GM18868 (cell line): ENCODE measurements around the gene PGGHG.
"Not testable (repeated sequence)": the region's sequence is repeated elsewhere in the genome, so short reads cannot be mapped to it uniquely, and the experiment has no call there.

Experiments
- ATAC-seq: cut with Tn5 transposase; IDR thresholded peaks from one replicate; pipeline ENCODE4 v1.9.1; 2021; ENCODE audit warnings: mild to moderate bottlenecking, moderate library complexity; ENCODE audit not compliant: unreplicated experiment

The PGGHG gene

DNA sequence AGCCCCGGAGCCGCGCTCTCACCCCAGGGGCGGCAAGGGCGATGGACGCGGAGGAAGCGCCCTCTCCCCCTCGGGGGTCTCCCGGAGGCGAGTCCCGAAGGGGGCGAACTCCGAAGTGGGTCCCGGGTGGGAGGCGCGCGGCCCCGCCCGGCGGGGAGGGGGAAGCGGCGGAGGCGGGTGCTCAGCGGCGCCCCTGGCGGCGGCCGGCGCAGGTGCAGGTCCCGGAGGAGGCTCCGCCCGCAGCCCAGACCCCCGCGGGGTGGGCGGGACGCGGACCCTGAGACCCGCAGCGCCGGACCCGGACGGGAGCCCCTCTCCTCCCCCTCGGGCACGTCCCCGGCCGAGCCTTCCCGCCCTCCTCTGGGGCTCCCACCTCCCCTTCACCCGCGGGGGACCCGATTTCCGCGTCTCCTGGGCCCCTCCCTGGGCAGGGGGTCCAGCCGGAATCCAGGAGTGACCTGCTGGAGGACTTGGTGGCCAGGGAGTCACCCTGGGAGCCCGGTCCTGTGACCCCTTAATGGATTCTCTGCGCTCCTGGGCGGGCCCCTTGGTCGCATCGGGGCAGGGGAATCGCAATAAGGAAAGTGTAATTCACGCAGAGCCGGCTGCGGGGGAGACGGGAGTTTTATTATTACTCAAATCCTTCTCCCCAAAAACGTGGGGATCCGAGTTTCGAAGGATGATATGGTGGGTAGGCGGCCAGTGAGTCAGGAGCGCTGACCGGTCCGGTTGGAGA lies 22.3 kb downstream of the PGGHG start:
- ATAC-seq: not testable (repeated sequence)

DNA sequence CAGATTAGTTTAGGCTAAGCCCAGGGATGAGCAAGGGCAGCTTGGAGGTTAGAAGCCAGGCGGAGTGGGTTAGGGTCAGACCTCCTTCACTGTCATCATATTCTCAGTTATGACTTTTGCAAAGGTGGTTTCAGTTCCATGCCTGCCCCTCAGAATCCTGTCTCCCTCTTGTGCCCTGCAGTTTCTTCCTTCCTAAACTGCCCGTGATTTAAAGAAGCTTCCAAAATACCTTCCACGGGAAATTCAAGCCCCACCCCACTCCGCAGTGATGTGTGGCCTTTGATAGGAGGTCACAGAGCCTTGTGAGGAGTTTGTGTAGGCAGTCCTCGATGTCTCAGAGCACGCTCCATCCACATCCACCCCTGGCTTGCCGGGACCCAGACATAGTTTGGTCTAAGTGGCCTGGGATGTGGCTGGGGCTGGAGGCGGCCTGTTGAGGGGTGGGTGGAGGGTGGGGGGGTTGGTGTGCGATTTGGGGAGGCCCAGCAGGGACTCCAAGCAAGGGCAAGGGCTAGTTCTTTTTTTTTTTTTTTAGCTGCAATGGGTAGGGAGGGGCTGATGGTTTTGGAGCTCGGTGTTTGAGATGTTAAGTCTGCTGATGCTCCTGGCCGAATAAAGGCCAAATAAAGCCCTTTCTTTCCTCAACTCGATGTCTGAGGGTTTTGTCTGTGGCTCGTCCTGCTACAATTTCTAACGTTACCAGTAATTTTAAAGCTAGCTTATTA lies 23.3 kb downstream of the PGGHG start:
- ATAC-seq: no peak

DNA sequence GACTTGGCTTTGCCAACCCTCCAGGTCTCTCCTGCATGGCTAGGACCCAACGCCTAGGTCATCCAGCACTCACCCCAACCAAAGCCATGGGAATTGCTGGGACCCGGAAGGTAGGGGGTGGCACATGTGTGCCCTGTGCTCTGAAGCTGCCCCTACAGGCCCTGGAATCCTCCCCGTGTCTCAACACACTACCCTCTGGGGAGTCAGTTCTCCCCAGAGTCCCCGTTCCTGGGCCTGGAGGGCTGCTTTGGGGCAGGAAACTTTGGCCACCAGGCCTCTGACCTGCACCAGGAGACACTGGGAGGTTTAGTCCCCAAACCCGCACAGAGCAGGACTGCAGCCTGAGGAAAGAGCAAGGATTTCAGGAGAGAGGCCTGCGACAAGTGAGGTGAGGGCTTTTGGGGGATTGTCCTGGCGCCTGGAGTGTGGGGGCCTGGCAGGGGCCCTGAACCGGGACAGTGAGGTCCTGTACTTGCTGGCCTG lies 24.4 kb downstream of the PGGHG start:
- ATAC-seq: no peak

DNA sequence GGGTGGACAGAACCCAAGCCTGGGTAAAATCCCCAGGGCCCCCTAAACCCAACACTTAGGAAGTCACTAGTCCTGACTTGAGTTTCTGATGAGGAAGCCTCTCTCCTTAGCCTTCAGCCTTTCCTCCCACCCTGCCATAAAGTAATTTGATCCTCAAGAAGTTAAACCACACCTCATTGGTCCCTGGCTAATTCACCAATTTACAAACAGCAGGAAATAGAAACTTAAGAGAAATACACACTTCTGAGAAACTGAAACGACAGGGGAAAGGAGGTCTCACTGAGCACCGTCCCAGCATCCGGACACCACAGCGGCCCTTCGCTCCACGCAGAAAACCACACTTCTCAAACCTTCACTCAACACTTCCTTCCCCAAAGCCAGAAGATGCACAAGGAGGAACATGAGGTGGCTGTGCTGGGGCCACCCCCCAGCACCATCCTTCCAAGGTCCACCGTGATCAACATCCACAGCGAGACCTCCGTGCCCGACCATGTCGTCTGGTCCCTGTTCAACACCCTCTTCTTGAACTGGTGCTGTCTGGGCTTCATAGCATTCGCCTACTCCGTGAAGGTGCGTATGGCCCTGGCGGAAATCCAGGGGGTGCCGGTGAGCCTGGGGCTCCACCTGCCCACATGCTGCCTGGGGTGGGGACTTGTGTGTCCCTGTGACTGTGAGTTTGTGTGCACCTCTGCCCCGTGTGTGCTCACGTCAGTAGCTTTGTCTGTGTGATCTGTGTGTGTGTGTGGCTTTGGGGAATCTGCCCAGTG lies 25.0 kb downstream of the PGGHG start, which contains the start of gene IFITM1:
TSS of gene IFITM1 (plus strand) at position 254 of the 767 bp plus-strand sequence. CDS start at position 385, 131 bp downstream.
- peak; percentile 39 for ATAC-seq

DNA sequence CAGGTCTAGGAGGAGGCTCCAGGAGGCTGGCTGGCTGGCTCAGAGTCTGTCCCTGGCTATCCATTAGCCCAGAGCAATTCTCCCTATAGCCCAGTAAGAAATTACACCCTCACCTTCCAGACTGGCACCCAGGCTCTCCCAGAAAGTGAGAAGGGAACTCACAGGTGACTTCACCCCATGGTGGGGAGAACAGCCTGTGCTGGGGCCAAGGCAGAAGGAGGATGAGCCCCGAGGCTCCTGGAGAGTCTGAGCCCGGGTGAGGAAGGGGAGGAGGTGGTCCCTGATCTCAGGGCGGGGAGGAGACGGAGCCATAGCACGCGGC lies 25.6 kb downstream of the PGGHG start:
- not testable (repeated sequence) for ATAC-seq

DNA sequence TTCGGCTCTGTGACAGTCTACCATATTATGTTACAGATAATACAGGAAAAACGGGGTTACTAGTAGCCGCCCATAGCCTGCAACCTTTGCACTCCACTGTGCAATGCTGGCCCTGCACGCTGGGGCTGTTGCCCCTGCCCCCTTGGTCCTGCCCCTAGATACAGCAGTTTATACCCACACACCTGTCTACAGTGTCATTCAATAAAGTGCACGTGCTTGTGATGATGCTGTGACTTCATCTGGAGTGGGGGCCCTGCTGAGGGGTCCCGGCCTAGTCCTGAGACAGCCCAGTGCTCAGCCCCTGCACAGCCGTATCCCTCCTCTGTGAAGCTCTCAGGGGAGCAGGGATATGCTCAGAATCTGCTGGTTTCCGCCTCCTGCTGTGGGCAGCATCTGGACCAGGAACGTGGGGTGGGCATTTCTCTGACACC lies 26.1 kb downstream of the PGGHG start:
- no peak for ATAC-seq

DNA sequence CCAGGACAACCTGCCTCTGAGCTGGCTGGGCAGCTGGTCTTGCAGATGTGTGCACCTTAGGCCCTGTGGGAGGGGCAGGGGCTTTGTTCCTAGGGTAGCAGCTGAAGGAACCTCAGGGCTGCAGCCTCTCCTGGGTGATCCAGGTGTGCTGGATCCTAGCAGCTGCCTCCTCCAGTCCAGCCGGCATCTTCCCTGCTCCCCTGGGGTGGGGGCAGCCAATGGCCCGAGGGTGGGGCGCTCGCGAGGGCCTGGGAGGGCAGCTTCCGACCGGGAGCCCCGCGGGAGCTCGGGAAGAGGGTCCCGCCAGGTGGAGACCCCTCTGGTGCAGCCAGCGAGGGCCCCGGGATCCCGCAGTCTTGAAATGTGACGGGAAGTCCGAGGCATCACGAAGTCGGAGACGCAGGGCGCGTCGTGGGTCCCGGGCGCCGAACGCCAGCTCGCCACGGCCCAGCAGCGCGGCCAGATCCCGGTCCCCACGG lies 26.6 kb downstream of the PGGHG start:
- no peak for ATAC-seq

DNA sequence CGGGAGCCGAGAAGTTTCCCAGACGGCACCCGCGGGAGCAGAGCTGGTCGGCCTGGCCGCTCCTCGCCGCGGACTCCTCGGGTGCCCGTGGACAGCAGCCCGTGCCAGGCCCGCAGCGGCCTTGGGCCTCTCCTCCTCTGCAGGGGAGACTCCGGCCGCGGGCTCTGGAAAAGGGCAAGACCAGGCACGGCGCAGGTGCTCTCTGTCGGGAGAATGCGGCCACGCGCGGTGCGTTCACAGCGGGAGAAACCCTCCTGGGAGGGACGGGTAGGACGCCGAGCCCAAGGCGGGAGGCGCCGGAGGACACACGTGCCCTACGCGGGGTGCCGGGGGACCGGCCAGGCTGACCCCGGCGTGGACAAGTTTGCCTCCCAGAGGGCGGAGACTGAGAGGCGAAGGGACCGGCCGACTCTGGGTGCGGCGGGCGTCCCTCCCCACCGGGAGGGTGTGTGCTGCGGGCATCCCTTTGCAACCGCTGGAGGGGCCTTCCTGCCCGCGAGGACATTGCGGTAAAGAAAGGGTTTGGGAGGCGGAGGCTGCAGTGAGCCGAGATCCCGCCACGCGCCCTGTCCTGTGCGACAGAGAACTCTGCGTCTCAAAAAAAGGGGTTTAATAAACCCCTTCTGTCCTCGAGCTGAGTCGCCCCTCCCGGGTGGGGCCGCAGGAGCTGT lies 27.2 kb downstream of the PGGHG start:
- ATAC-seq: no peak

DNA sequence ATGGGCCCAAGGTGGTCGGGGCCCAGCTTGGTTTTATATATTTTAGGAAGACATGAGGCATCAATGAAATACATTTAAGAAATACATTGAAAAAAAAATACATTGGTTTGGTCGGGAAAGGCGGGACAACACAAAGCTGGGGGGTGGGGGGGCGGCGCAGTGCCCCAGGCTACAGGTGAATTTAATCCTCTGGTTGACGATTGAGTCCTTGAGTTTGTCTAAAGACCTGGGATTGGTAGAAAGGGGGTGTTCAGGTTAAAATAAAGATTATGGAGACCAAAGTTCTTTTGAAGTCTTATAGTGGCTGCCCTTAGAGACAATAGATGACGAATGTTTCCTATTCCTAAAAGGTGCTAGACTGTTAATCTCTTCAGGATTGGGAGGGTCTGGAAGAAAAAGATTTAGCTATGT lies 28.0 kb downstream of the PGGHG start:
- ATAC-seq: no peak

DNA sequence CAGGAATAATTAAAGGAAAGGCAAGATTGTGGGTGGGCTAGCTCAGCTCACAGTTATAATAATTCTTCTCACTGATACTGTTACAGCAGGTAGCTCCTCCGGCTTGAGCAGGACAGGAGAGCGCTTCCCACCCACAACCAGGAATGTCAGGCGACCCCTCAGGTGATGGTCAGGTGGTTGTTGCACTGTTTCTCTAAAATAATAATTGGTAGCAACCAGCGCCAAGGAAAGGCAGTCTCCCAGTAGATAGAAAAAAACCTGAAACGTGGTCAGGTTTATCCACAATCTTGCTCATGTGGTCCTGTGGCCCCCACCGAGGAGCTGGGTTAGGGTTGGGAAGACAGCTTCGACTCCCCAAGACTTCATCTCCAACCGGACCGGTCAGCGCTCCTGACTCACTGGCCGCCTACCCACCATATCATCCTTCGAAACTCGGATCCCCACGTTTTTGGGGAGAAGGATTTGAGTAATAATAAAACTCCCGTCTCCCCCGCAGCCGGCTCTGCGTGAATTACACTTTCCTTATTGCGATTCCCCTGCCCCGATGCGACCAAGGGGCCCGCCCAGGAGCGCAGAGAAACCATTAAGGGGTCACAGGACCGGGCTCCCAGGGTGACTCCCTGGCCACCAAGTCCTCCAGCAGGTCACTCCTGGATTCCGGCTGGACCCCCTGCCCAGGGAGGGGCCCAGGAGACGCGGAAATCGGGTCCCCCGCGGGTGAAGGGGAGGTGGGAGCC lies 28.9 kb downstream of the PGGHG start:
- not testable (repeated sequence) for ATAC-seq

DNA sequence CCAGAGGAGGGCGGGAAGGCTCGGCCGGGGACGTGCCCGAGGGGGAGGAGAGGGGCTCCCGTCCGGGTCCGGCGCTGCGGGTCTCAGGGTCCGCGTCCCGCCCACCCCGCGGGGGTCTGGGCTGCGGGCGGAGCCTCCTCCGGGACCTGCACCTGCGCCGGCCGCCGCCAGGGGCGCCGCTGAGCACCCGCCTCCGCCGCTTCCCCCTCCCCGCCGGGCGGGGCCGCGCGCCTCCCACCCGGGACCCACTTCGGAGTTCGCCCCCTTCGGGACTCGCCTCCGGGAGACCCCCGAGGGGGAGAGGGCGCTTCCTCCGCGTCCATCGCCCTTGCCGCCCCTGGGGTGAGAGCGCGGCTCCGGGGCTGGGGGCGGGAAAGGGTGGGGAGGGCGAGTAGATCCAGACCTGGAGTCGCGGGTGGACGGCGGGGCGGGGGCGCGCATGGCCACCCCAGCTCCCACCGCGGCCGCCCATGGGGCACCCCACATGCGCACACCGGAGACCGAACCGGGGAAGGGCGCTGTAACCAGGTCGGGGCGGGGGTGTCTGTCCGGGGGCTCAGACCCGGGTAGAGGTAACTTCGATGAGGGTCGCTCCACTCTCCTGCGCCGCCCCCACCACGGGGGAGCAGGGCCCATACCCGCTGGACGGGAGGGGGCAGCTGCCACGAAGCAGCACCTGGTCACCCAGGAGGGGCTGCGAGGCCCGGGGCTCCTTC lies 29.6 kb downstream of the PGGHG start:
- not testable (repeated sequence) for ATAC-seq

DNA sequence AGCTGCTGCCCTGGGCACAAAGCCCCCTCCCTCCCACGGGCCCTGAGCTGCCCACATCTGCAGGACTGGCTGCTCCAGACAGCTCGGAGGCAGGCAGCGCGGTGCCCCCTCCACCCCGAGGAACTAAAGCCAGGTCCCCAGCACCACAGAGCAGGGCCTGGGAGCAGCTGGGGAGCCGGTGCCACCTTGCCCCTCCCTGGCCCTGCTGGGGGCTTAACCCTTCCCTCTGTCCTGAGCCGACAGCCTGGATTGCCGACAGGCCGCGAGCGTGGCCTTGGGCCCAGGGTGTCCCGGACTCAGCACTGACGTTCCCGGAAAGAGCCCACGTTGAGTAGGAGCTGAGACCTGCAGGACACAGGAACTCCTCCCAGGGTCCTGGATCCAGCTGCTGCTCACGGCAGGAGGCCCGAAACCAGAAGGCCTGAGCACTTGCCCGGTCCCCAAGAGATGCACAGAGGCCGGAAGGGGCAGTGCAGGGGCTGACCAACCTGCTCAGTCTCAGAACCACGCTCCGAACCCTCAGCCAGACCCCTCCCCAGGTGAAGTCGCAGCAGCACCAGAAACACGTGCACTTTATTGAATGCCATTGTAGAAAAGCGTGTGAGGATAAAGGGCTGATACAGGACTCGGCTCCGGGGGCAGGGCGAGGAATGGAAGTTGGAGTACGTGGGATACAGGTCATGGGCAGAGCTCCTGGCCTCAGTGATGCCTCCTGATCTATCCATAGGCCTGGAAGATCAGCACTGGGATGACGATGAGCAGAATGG lies 30.4 kb downstream of the PGGHG start:
- not testable (repeated sequence) for ATAC-seq

DNA sequence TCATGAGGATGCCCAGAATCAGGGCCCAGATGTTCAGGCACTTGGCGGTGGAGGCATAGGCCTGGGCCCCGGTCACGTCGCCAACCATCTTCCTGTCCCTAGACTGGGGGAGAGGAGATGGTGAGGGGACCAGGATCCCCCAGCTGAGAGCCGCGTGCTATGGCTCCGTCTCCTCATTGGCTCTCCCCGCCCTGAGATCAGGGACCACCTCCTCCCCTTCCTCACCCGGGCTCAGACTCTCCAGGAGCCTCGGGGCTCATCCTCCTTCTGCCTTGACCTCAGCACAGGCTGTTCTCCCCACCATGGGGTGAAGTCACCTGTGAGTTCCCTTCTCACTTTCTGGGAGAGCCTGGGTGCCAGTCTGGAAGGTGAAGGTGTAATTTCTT lies 31.0 kb downstream of the PGGHG start:
- ATAC-seq: not testable (repeated sequence)

DNA sequence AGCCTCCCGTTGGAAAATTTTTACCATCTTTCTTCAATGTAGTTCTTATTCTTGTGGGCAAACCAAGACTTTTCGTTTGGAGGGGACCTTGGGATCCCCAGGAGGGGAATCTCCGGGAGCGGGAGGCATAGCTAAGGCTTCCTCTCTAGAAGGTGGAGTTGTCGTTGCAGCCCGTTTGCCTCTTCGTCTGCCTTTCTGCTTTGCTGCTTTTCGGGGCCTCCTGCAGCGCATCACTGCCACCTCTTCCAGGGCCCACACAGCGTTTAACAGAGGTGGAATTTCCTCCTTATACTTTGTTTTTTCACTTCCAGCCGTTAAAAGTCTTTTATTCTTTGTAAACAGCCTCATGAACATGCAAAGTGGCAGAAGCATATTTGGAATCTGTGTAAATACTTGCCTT lies 35.2 kb downstream of the PGGHG start:
- ATAC-seq: no peak

DNA sequence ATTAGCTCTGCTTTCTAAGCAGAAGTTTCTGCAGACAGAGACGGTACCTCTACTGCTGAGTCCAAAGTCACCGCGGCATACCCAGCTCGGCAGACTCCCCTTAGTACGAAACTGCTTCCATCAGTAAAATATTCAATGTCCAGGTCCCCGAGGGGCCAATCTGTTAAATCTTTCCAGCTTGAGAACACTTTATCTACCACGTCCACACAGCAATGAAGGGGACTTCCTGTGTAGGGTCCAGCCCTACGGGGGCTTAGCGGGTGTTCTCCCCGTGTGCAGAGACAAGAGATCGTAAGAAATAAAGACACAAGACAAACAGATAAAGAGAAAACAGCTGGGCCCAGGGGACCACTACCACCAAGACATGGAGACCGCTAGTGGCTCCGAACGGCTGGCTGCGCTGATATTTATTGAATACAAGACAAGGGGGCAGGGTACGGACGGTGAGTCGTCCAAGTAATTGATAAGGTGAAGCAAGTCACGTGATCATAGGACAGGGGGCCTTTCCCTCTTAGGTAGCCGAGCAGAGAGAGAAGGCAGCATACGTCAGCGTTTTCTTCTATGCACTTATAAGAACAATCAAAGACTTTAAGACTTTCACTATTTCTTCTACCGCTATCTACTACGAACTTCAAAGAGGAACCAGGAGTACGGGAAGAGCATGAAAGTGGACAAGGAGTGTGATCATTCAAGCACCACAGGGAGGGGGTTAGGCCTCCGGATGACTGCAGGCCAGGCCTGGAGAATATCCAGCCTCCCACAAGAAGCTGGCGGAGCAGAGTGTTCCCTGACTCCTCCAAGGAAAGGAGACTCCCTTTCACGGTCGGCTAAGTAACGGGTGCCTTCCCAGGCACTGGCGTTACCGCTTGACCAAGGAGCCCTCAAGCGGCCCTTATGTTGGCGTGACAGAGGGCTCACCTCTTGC lies 35.9 kb downstream of the PGGHG start:
- ATAC-seq: not testable (repeated sequence)

DNA sequence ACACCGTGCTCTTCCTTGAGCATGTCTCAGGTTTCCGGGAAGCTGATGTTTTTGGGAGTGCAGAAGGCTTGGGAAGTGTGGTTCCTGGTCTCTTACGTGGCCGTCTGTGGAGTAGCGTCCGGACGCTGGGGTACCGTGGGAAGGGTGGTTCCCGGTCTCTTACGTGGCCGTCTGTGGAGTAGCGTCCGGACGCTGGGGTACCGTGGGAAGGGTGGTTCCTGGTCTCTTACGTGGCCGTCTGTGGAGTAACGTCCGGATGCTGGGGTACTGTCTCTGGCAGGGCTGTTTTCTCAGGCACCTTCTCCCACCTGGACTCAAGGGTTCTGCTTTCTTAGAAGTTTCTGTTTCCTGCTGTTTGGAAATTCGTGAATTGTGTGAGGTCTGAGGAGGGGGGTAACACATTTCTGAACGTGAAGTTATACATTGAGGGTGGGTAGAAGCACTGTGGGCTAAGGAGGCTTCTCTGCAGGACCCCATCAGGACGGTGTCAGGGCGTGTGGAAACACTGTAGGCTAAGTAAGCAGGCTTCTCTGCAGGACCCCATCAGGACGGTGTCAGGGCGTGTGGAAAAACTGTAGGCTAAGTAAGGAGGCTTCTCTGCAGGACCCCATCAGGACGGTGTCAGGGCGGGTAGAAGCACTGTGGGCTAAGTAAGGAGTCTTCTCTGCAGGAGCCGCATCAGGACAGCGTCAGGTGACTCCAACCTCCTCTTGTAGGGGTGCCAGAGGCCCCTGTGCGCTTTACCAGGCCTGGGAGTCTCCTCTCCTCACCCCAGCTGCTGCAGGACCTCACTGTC lies 37.1 kb downstream of the PGGHG start:
- ATAC-seq: no peak

DNA sequence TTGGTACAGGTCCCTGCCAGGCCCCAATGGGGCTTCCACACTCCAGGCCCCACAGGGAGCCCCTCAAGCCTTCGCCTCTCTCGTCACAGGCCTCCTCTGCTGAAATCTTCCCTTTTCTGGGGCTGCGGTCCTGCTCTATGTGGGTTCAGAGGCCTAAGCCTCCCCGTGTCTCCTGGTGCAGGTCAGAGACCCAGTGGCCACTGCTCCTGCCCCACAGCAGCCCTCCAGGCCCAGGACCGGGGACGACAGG lies 37.6 kb downstream of the PGGHG start:
- no peak for ATAC-seq
